Fibroblast of skin of abdomen (primary cell): ENCODE data around the gene ZNF511.
"Not testable (repeated sequence)": the region's sequence is repeated elsewhere in the genome, so short reads cannot be mapped to it uniquely, and the experiment has no call there.

ENCODE experiments used
- DNase-seq: peaks from one replicate; pipeline ENCODE4 v3.0.0-alpha.2; 2013

The ZNF511 gene

GRCh38 chr10:133316732-133317131, 8.0 kb downstream of the ZNF511 start:
- DNase-seq = no peak

GRCh38 chr10:133318494-133319127, 9.9 kb downstream of the ZNF511 start:
- DNase-seq = peak; percentile 36

DNA sequence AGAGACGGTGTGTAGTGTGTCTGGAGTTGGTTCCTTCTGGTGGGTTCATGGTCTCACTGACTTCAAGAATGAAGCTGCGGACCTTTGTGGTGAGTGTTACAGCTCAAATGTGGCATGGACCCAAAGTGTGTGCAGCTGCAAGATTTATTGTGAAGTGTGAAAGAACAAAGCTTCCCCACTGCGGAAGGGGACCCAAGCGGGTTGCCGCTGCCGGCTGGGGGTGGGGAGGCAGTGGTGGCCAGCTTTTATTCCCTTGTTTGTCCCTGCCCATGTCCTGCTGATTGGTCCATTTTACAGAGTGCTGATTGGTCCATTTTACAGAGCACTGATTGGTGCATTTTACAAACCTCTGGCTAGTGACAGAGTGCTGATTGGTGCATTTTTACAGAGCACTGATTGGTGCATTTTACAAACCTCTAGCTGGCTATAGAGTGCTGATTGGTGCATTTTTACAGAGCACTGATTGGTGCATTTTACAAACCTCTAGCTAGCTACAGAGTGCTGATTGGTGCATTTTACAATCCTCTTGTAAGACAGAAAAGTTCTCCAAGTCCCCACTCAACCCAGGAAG, 12.2 kb downstream of the ZNF511 start:
- not testable (repeated sequence) for DNase-seq

- DNase-seq = not testable (repeated sequence)
Observed at GRCh38 chr10:133322064-133322709, 13.5 kb downstream of the ZNF511 start.

- DNase-seq = peak; percentile 15
Observed at GRCh38 chr10:133324198-133324792, 15.6 kb downstream of the ZNF511 start.

- DNase-seq = no peak
Observed at GRCh38 chr10:133324857-133325260, 16.1 kb downstream of the ZNF511 start.

GRCh38 chr10:133325440-133326222, 16.9 kb downstream of the ZNF511 start:
- DNase-seq = no peak

- no peak for DNase-seq
Observed at GRCh38 chr10:133326223-133326551, 17.5 kb downstream of the ZNF511 start.

DNA sequence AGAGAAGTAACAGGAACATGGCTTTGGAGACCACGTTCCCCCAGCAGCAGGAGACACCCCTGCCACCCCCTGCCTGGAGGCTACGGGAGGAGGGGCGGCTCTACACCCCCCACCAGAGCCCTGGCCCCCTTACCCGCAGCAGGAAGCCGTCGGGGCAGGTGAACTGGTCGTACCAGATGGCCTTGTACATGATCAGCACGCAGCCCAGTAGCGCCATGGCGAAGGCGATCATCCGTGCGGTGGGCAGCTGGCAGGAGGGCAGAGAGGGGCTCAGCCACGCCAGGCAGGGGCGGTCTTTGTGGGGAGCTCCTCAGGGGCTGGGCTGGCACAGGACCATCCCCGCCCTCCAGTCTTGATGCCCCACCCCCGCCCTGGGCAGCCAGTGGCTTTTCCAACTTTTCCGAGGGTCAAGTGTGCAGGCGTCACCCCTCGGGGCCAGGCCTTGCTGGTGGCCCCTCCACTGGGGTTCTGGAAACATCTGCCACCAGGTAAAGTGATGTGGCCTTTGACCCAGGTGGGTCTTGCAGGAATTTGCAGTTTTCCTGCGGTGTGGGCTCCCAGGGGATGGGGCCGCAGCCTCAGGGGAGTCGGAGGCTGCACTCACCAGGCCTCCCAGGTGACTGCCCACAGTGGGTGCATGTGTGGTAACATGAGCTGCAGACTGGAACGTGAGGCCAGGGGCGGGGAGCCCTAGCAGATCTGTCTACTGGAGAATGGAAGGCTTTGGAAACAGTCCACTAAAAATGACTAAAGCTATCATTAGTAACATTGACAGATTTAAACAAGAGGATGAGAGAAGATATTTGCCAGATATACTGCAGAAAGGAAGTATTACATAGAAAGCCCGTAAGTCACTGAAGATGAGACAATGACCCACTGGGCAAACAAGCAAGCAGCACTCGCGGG, 18.3 kb downstream of the ZNF511 start:
- DNase-seq = peak; percentile 49

DNA sequence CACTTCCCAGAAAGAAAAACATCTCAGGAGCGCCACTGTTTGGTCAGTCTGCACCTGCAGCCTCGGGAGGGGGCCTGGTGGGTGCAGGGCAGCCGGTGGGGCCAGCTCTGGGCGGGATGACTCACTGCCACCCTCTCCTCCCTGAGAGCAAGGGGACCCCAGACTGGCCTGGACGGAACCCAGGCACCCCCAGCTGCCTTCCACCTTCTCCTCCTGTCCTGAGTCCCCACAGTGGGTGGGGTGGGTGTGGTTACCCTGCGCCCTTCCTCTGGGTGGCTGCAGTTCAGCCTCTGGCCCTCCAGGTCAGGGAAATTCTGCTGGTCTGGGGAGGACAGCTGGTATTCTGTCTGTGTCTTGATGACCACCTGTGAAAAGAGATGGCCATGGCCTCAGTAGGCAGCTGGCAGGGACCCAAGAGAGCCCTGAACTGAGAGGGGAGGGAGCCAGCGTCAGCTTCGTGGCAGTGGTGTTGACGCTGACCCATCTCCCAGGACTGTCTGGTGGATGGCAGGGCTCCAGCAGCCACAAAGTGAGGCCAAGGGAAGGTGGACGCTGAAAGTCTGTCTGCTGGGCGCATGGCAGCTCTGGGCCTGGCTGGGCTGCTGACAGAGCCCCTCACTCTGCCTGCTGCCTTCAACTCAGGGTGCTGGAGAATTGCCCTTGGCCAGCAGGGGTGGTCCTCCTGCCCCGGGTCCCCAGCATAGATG, 19.1 kb downstream of the ZNF511 start:
- DNase-seq = no peak

DNA sequence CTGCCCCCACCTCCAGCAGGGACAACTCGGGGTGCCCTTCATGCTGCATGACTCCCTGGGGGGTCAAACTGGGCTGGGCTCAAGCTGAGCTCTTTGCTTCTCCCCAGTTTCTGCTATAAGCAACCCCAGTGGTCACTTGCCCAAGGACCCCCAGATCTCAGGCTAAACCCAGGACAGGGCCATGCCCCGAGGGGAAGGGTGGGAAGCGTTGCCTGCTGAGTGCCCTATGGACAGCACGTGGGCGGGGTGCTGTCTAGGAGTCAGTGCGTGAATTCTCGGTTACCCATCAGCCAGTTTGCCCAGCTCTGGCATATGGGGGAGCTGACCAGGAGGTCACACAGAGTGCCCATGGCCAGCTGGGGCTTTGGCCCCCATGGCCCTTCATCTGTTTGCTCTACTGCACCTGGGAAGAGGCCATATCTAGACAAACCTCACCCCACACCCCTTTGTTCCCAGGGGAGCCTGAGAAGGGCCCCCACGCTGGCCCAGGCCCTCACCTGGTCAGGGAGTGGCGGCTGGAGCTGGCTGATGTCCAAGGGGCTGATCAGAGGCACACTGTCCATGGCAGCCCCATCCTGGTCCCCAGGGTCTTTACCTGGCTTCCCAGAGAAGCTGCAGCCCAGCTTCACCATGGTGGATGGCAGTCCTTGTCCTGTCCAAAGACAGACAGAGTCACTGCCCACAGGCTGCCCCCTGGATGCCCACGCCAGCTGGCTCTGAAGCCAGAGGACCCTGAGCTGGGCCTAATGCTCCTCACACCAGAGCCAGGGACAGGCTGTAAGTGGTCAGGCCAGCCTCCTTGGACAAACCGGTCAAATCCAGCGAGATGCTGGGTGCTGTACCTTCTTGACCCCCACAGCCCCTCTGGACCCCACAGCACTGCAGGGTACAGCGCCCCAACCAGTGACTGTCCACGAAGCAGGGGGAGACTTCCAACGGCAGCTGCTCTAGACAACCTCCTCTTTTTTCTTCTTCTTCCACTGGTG, 19.9 kb downstream of the ZNF511 start:
- no peak for DNase-seq

DNA sequence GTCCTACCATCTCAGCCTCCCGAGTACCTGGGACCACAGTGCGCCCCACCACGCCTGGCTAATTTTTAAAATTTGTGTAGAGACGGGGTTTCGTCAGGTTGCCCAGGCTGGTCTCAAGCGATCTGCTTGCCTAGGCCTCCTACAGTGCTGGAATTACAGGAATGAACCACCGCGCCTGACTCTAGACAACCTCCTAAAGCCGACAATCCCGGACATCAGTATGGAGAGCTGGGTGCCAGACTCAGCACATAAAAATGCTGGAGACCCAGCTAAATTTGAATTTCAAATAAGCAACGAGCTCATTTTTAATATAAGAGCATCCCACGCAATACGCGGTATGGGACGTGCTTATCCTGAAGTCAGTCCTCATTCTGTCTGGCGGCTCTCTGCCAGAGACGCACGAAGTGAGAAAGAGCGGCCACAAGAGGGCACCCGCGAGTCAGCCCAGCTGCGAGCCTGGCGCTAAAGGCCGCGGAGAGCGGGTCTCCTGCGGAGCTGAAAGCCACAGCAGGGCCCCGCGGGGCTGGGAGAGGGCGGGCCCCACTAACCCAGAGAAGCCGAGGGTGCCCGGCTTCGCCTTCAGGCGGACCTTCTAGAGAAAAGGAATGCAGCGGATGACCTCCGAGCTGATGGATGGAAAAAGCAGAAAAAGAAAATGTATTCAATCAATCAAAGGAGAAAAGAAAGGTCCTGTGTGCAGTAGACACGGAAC, 20.9 kb downstream of the ZNF511 start:
- DNase-seq = peak; percentile 79

- no peak for DNase-seq
Observed at GRCh38 chr10:133332936-133333699, 24.4 kb downstream of the ZNF511 start.

DNA sequence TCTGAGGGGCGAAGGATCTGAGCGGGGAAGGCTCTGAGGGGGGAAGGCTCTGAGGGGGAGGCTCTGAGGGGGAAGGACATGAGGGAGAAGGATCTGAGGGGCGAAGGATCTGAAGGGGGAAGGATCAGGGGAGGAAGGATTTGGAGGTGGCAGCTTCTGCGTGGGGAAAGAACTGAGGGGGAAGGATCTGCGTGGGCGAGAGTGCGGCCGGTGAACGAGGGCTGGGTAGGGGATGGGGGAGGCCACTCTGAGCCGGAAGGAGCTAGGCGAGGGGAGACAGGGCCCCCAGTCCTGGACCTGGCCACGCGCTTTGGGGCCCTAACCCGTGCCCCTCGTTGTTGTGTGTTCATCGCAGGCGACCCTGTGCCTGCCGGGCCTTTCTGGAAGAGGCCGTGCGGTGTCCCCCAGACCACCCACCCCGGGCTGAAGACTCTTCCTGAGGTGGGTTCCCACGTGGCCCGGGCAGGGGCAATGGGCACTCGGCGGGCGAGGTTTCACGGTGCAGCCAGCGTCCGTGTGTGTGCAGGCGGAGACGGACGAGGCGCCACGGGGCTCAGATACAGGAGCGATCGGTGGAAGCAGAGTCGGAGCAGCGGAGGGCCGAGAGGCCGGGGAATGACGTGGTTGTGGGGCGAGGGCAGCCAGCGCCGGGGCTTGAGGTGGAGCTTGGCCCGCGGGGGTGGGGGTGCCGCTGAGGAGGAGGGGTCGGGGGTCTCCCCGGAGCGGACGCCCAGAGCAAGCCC, 26.0 kb downstream of the ZNF511 start:
- no peak for DNase-seq

- DNase-seq = peak; percentile 50
Observed at GRCh38 chr10:133335246-133336117, 26.8 kb downstream of the ZNF511 start.

GRCh38 chr10:133336118-133336576, 27.4 kb downstream of the ZNF511 start:
- DNase-seq = no peak
